ENCODE measurements around the gene THSD7A. TPM values are rescaled to one million over a fixed set of nuclear protein-coding genes. Genes with fewer than 3 reads are reported as not detected.

THSD7A gene
- total and polyA plus RNA-seq, 2 experiments from 2014 or later = 4.0 to 8.3 TPM

GRCh38 chr7:11436316-11436715, 395.7 kb downstream of the THSD7A start:
- Histone ChIP-seq H3K79me2 (no peaks in the 10 kb centered on the region), H3K27me3 (no peaks in the 10 kb centered on the region), H3K9me3 (ENCODE audit: low read depth) (no peaks in the 10 kb centered on the region), H3K4me1 (ENCODE audit: insufficient read depth) (no peaks in the 10 kb centered on the region), H3K4me3 (no peak overlapping the region), H4K20me1 (ENCODE audit: insufficient read depth, poor library complexity, severe bottlenecking) (no peaks in the 10 kb centered on the region), H3K27ac (no peak overlapping the region), H3K36me3 (replicated peaks; ENCODE audit: insufficient read depth, low read depth) (no peaks in the 10 kb centered on the region), H3K9me2 (replicated peaks; ENCODE audit: insufficient read depth) (no peaks in the 10 kb centered on the region), H2AFZ (no peak overlapping the region), H3K4me2 (no peak overlapping the region)
- WGBS (ENCODE audit: low lambda C conversion rate, missing lambda C conversion rate) = 90% methylated on average over 1 of the region's 1 CpG
- TF ChIP-seq EZH2phosphoT487 (IDR thresholded peaks at IDR 0.05; ENCODE audit: low read depth, severe bottlenecking, unreplicated experiment) (no peak), CTCF (IDR thresholded peaks at IDR 0.05; ENCODE audit: poor library complexity) (no peak), EZH2 (IDR thresholded peaks at IDR 0.05; ENCODE audit: borderline replicate concordance) (no peak)
- DNase-seq (ENCODE audit: low spot score) = no peak

- Histone ChIP-seq H3K4me3 (no peak overlapping the region), H3K9me3 (ENCODE audit: low read depth) (no peaks in the 10 kb centered on the region), H3K9me2 (replicated peaks; ENCODE audit: insufficient read depth) (no peaks in the 10 kb centered on the region), H3K79me2 (no peaks in the 10 kb centered on the region), H2AFZ (no peak overlapping the region), H4K20me1 (ENCODE audit: insufficient read depth, poor library complexity, severe bottlenecking) (no peaks in the 10 kb centered on the region), H3K27me3 (no peaks in the 10 kb centered on the region), H3K36me3 (replicated peaks; ENCODE audit: insufficient read depth, low read depth) (no peaks in the 10 kb centered on the region), H3K4me1 (ENCODE audit: insufficient read depth) (no peaks in the 10 kb centered on the region), H3K4me2 (no peak overlapping the region), H3K27ac (no peak overlapping the region)
- TF ChIP-seq CTCF (IDR thresholded peaks at IDR 0.05; ENCODE audit: poor library complexity) (no peak), EZH2phosphoT487 (IDR thresholded peaks at IDR 0.05; ENCODE audit: low read depth, severe bottlenecking, unreplicated experiment) (no peak), EZH2 (IDR thresholded peaks at IDR 0.05; ENCODE audit: borderline replicate concordance) (no peak)
- no peak for DNase-seq (ENCODE audit: low spot score)
These were observed 397.6 kb downstream of the THSD7A start for GRCh38 chr7:11434366-11434765.

DNA sequence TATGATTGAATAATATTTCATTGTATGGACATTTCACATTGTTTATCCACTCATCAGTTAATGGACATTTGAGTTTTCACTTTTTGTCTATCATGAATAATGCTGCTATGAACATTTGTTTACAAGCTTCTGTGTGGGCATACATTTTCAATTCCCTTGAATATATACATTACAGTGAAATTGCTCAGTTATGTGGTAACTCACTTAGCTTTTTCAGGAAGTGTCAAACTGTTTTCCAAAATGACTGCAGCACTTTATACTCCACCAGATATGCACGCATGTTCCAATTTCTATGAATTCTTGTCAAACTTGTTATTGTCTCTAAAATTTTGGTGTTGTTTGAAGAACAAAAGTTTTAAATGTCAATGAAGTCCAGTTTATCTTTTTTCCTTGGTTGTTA, 401.2 kb downstream of the THSD7A start:
- Histone ChIP-seq H3K4me2 (no peak overlapping the region), H3K27ac (no peak overlapping the region), H3K79me2 (no peaks in the 10 kb centered on the region), H3K27me3 (no peaks in the 10 kb centered on the region), H3K4me3 (no peak overlapping the region), H3K9me3 (ENCODE audit: low read depth) (no peaks in the 10 kb centered on the region), H4K20me1 (ENCODE audit: insufficient read depth, poor library complexity, severe bottlenecking) (no peaks in the 10 kb centered on the region), H2AFZ (no peak overlapping the region), H3K4me1 (ENCODE audit: insufficient read depth) (no peaks in the 10 kb centered on the region), H3K9me2 (replicated peaks; ENCODE audit: insufficient read depth) (no peaks in the 10 kb centered on the region), H3K36me3 (replicated peaks; ENCODE audit: insufficient read depth, low read depth) (no peaks in the 10 kb centered on the region)
- DNase-seq (ENCODE audit: low spot score) = no peak
- 89% methylated on average over 1 of the region's 1 CpG for WGBS (ENCODE audit: low lambda C conversion rate, missing lambda C conversion rate)
- TF ChIP-seq EZH2phosphoT487 (IDR thresholded peaks at IDR 0.05; ENCODE audit: low read depth, severe bottlenecking, unreplicated experiment) = no peak
- TF ChIP-seq EZH2 (IDR thresholded peaks at IDR 0.05; ENCODE audit: borderline replicate concordance) = no peak
- TF ChIP-seq CTCF (IDR thresholded peaks at IDR 0.05; ENCODE audit: poor library complexity) = no peak

GRCh38 chr7:11430112-11430511, 401.9 kb downstream of the THSD7A start:
- no peaks in the 10 kb centered on the region for H3K9me2 ChIP-seq (replicated peaks; ENCODE audit: insufficient read depth)
- H2AFZ ChIP-seq = no peak overlapping the region
- H3K4me1 ChIP-seq (ENCODE audit: insufficient read depth) = no peaks in the 10 kb centered on the region
- H3K4me3 ChIP-seq = no peak overlapping the region
- no peak for DNase-seq (ENCODE audit: low spot score)
- no peaks in the 10 kb centered on the region for H3K36me3 ChIP-seq (replicated peaks; ENCODE audit: insufficient read depth, low read depth)
- H4K20me1 ChIP-seq (ENCODE audit: insufficient read depth, poor library complexity, severe bottlenecking) = no peaks in the 10 kb centered on the region
- no peaks in the 10 kb centered on the region for H3K9me3 ChIP-seq (ENCODE audit: low read depth)
- no peak overlapping the region for H3K27ac ChIP-seq
- H3K27me3 ChIP-seq = no peaks in the 10 kb centered on the region
- no peak overlapping the region for H3K4me2 ChIP-seq
- TF ChIP-seq EZH2 (IDR thresholded peaks at IDR 0.05; ENCODE audit: borderline replicate concordance) (no peak), EZH2phosphoT487 (IDR thresholded peaks at IDR 0.05; ENCODE audit: low read depth, severe bottlenecking, unreplicated experiment) (no peak), CTCF (IDR thresholded peaks at IDR 0.05; ENCODE audit: poor library complexity) (no peak)
- no peaks in the 10 kb centered on the region for H3K79me2 ChIP-seq
- 82% methylated on average over 2 of the region's 2 CpGs for WGBS (ENCODE audit: low lambda C conversion rate, missing lambda C conversion rate)

Data from hepatocyte (in vitro differentiated cells).